C4-2B (cell line): ENCODE data around the gene DUOXA2.

Experiments used
- ZFX ChIP-seq: fragments of 450-650 bp; IDR thresholded peaks from 2 replicates; pipeline ENCODE4 v1.6.1; 2017
- TF ChIP-seq, protein P1 (sequence below): fragments of 450-650 bp; conservative IDR thresholded peaks from 2 replicates; pipeline ENCODE4 v1.5.1; 2017; ENCODE audit warnings: mild to moderate bottlenecking

DNA sequence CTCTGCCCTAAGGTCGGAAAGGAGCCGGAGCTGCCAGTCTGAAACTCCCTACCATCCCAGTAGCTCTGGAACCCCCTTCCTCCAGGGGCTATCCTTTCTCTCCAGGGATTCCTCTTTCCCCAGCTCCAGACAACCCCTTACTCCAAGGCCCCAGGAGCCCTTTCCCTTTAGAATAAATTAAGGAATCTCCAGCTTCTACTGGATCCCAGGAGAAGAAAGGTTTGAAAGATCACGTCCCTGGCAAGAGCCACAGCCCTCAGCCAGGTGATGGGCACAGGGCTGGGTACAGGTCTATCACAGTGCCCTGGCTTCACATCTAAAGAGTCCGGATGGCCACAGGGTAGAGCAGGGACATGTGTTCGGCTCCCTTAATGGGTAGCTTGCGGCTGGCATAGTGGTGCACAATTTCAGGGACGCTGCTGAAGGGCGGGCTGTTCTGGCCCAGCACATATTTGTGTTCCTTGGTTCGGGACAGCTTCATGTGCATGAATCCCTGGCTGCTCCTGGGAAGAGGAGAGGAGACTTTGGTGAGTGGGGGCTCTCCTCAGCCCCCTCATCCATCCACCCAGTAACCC lies 53.6 kb downstream of the DUOXA2 start:
- TF ChIP-seq, protein P1, sequence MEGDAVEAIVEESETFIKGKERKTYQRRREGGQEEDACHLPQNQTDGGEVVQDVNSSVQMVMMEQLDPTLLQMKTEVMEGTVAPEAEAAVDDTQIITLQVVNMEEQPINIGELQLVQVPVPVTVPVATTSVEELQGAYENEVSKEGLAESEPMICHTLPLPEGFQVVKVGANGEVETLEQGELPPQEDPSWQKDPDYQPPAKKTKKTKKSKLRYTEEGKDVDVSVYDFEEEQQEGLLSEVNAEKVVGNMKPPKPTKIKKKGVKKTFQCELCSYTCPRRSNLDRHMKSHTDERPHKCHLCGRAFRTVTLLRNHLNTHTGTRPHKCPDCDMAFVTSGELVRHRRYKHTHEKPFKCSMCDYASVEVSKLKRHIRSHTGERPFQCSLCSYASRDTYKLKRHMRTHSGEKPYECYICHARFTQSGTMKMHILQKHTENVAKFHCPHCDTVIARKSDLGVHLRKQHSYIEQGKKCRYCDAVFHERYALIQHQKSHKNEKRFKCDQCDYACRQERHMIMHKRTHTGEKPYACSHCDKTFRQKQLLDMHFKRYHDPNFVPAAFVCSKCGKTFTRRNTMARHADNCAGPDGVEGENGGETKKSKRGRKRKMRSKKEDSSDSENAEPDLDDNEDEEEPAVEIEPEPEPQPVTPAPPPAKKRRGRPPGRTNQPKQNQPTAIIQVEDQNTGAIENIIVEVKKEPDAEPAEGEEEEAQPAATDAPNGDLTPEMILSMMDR: no peak
- TF ChIP-seq ZFX: no peak
